ENCODE measurements around the gene SLC6A3.

SLC6A3 gene

GRCh38 chr5:1387059-1387755, 58.0 kb downstream of the SLC6A3 start:
- TF ChIP-seq POU2F2 (IDR thresholded peaks at IDR 0.05; ENCODE audit: low read depth, low read length) (no peak), POLR2A (IDR thresholded peaks at IDR 0.05; ENCODE audit: low read depth, low read length) (no peak), POLR2AphosphoS5 (IDR thresholded peaks at IDR 0.05; ENCODE audit: low read depth, low read length) (no peak), SPI1 (IDR thresholded peaks at IDR 0.05; ENCODE audit: low read depth, low read length) (no peak), TAF1 (IDR thresholded peaks at IDR 0.05; ENCODE audit: low read depth, low read length) (no peak), PAX5 (IDR thresholded peaks at IDR 0.05; ENCODE audit: insufficient read depth, low read length, severe bottlenecking) (no peak)
- DNase-seq (ENCODE audit: insufficient read length, low spot score) (no peak), FAIRE-seq (no peak)

GRCh38 chr5:1386274-1386717, 58.9 kb downstream of the SLC6A3 start:
- DNase-seq (ENCODE audit: insufficient read length, low spot score), result peak; percentile 78
- FAIRE-seq, result peak; percentile 91
- no peak for TF ChIP-seq SPI1 (IDR thresholded peaks at IDR 0.05; ENCODE audit: low read depth, low read length)
- TF ChIP-seq TAF1 (IDR thresholded peaks at IDR 0.05; ENCODE audit: low read depth, low read length), result 0 out of 2 replicates have a peak, but pooled peaks have one; percentile 42
- TF ChIP-seq PAX5 (IDR thresholded peaks at IDR 0.05; ENCODE audit: insufficient read depth, low read length, severe bottlenecking), result no peak
- no peak for TF ChIP-seq POU2F2 (IDR thresholded peaks at IDR 0.05; ENCODE audit: low read depth, low read length)
- TF ChIP-seq POLR2AphosphoS5 (IDR thresholded peaks at IDR 0.05; ENCODE audit: low read depth, low read length), result 0 out of 2 replicates have a peak, but pooled peaks have one; percentile 4

GRCh38 chr5:1385395-1386273, 59.6 kb downstream of the SLC6A3 start:
- no peak for FAIRE-seq
- peak; percentile 93 for DNase-seq (ENCODE audit: insufficient read length, low spot score)
- no peak for TF ChIP-seq POU2F2 (IDR thresholded peaks at IDR 0.05; ENCODE audit: low read depth, low read length)
- TF ChIP-seq POLR2AphosphoS5 (IDR thresholded peaks at IDR 0.05; ENCODE audit: low read depth, low read length), result peak; percentile 33; the same call in 1 of the 2 replicates

- TF ChIP-seq POU2F2 (IDR thresholded peaks at IDR 0.05; ENCODE audit: low read depth, low read length) (no peak), SPI1 (IDR thresholded peaks at IDR 0.05; ENCODE audit: low read depth, low read length) (no peak), POLR2AphosphoS5 (IDR thresholded peaks at IDR 0.05; ENCODE audit: low read depth, low read length) (no peak), PAX5 (IDR thresholded peaks at IDR 0.05; ENCODE audit: insufficient read depth, low read length, severe bottlenecking) (no peak), TAF1 (IDR thresholded peaks at IDR 0.05; ENCODE audit: low read depth, low read length) (no peak), POLR2A (IDR thresholded peaks at IDR 0.05; ENCODE audit: low read depth, low read length) (no peak)
- DNase-seq (ENCODE audit: insufficient read length, low spot score) (no peak), FAIRE-seq (no peak)
Observed at GRCh38 chr5:1384521-1384920, 60.7 kb downstream of the SLC6A3 start.

DNA sequence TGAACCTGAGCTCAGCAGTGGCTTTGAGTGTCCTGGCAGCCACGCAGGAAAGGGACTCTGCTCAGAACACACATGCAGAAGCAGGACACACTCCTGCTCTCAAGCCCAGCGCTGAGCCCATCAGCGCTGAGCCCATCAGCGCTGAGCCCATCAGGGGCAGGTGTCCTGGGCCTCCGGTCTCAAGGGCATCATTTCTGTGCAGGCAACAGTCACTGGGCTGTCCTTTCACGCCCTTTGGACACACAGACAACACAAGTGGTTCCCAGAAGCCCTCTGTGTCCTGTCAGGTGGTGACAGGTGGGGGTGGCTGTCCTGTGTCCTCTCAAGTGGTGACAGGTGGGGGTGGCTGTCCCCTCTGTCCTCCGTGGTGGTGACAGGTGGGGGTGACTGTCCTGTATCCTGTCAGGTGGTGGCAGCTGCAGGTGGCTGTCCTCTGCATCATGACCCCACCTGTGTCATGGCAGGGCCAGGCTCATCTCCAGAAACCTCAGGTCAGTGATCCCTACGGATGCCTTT, 61.3 kb downstream of the SLC6A3 start:
- DNase-seq (ENCODE audit: insufficient read length, low spot score), result no peak
- TF ChIP-seq POU2F2 (IDR thresholded peaks at IDR 0.05; ENCODE audit: low read depth, low read length) (no peak), PAX5 (IDR thresholded peaks at IDR 0.05; ENCODE audit: insufficient read depth, low read length, severe bottlenecking) (no peak), POLR2AphosphoS5 (IDR thresholded peaks at IDR 0.05; ENCODE audit: low read depth, low read length) (no peak), TAF1 (IDR thresholded peaks at IDR 0.05; ENCODE audit: low read depth, low read length) (no peak), SPI1 (IDR thresholded peaks at IDR 0.05; ENCODE audit: low read depth, low read length) (no peak), POLR2A (IDR thresholded peaks at IDR 0.05; ENCODE audit: low read depth, low read length) (no peak)
- no peak for FAIRE-seq

- DNase-seq (ENCODE audit: insufficient read length, low spot score) (no peak), FAIRE-seq (no peak)
- no peak for TF ChIP-seq TAF1 (IDR thresholded peaks at IDR 0.05; ENCODE audit: low read depth, low read length)
- no peak for TF ChIP-seq SPI1 (IDR thresholded peaks at IDR 0.05; ENCODE audit: low read depth, low read length)
- no peak for TF ChIP-seq POLR2A (IDR thresholded peaks at IDR 0.05; ENCODE audit: low read depth, low read length)
Observed at GRCh38 chr5:1383344-1383743, 61.9 kb downstream of the SLC6A3 start.

- FAIRE-seq (no peak), DNase-seq (ENCODE audit: insufficient read length, low spot score) (no peak)
- no peak for TF ChIP-seq TAF1 (IDR thresholded peaks at IDR 0.05; ENCODE audit: low read depth, low read length)
- no peak for TF ChIP-seq POU2F2 (IDR thresholded peaks at IDR 0.05; ENCODE audit: low read depth, low read length)
- no peak for TF ChIP-seq PAX5 (IDR thresholded peaks at IDR 0.05; ENCODE audit: insufficient read depth, low read length, severe bottlenecking)
- TF ChIP-seq SPI1 (IDR thresholded peaks at IDR 0.05; ENCODE audit: low read depth, low read length), result no peak
- TF ChIP-seq POLR2AphosphoS5 (IDR thresholded peaks at IDR 0.05; ENCODE audit: low read depth, low read length), result no peak
- TF ChIP-seq POLR2A (IDR thresholded peaks at IDR 0.05; ENCODE audit: low read depth, low read length), result no peak
Observed at GRCh38 chr5:1382248-1382700, 63.0 kb downstream of the SLC6A3 start.

DNA sequence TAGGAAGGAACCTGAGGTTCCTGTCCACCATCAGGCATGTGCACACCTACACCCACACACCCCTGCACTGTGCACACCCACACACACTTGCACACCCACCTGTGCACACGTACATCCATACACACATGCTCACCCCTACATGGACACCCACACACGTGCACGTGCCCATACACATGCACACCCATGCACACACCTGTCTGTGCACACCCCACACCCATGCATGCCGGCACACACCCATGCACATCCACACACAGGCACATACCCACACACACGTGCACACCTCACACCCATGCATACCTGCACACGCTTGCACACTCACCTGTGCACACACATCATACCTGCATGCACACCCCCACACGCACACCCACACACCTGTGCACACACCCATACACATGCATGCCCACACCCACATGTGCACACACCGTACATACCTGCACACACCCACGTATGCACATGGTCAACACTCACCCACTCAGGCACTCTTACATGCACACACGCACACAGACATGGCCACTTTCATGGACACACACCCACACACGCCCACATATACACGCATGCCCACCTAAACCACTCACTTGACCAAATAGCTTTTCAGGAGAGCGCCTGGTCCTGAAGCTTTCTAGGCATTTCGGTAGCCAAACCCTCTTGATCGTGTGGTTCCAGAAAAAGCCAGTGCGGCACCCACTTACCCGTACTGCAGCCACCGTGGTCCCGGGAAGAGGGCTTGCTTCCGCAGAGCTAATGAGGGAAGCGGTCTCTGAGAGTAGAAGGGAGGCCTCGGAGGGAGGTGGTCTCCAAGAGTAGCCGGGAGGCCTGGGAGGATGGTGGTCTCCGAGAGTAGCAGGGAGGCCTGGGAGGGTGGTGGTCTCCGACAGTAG, 63.6 kb downstream of the SLC6A3 start:
- FAIRE-seq (peak; percentile 51), DNase-seq (ENCODE audit: insufficient read length, low spot score) (no peak)
- TF ChIP-seq SPI1 (IDR thresholded peaks at IDR 0.05; ENCODE audit: low read depth, low read length) (no peak), POLR2AphosphoS5 (IDR thresholded peaks at IDR 0.05; ENCODE audit: low read depth, low read length) (no peak), TAF1 (IDR thresholded peaks at IDR 0.05; ENCODE audit: low read depth, low read length) (no peak), POU2F2 (IDR thresholded peaks at IDR 0.05; ENCODE audit: low read depth, low read length) (no peak), POLR2A (IDR thresholded peaks at IDR 0.05; ENCODE audit: low read depth, low read length) (no peak), PAX5 (IDR thresholded peaks at IDR 0.05; ENCODE audit: insufficient read depth, low read length, severe bottlenecking) (no peak)
